WERI-Rb-1 (cell line): ENCODE data around the gene CAPN11.
A peak's percentile ranks its signal among the peaks of the same experiment; 100 is the strongest.

ENCODE experiments used
- DNase-seq: peaks from one replicate; pipeline ENCODE4 v3.0.0-alpha.2; 2020
- H3K27ac ChIP-seq: fragments of 250-450 bp; sonication (Bioruptor Pico); 2 replicates; pipeline ENCODE4 v1.5.1; 2020; ENCODE audit warnings: mild to moderate bottlenecking, moderate library complexity
- H3K27me3 ChIP-seq: fragments of 250-450 bp; sonication (Bioruptor Pico); 2 replicates; pipeline ENCODE4 v1.5.1; 2021; ENCODE audit warnings: mild to moderate bottlenecking, low read depth, moderate library complexity; ENCODE audit not compliant: insufficient read depth, severe bottlenecking
- H3K36me3 ChIP-seq: fragments of 250-450 bp; sonication (Bioruptor Pico); 2 replicates; pipeline ENCODE4 v1.5.1; 2020; ENCODE audit warnings: mild to moderate bottlenecking, moderate library complexity
- H3K4me3 ChIP-seq: 2 replicates; pipeline ENCODE4 v1.5.1; 2011; ENCODE audit warnings: low read depth, mild to moderate bottlenecking, control low read depth, low read length
- H3K9me3 ChIP-seq: fragments of 250-450 bp; sonication (Bioruptor Pico); 2 replicates; pipeline ENCODE4 v1.5.1; 2021; ENCODE audit warnings: mild to moderate bottlenecking, moderate library complexity; ENCODE audit not compliant: severe bottlenecking
- CTCF ChIP-seq: IDR thresholded peaks from 2 replicates; pipeline ENCODE4 v1.5.1; 2011; ENCODE audit warnings: low read depth, mild to moderate bottlenecking, control low read depth, inconsistent platforms, low read length

Gene CAPN11

DNA sequence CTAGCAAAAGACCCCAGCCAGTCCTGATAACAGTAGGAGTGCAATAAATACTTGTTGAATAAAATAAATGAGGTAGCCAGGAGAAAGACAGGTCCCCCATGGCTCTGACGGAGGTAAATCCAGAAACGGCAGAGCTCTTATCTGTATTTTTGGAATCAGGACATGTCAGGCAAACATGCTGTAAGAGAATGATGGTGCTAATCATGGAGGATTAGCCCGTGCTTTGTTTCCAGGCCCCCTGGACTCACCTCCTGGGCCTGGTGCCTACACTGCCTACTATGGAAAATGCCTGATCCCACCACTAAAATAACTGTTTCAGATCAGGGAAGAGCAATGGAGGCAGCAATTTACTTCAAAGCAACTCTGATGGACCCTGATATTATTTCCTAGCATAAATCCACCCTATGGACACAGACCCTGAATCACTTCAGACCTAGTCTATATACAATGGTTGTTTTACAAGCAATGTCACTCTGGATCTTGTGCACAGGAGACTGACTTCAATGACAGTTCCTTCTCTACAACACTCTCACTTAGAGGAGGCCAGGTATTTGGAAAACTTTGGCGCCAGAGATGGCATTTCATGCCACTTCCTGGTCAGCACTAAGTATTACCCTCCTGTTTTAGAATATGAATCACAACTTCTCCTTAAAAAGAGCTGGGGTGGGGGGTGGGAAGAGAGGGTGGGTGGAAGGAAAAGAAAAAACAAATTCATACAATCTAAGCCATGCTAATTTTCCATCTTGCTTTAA, 37.8 kb upstream of the CAPN11 start:
- no peak for TF ChIP-seq CTCF
- Histone ChIP-seq H3K9me3 (no peaks in the 10 kb centered on the region), H3K27me3 (no peaks in the 10 kb centered on the region), H3K4me3 (no peak overlapping the region), H3K36me3 (peaks cover 67% of the 10 kb centered on the region), H3K27ac (peak overlapping the region; percentile 1; the same call in 1 of the 2 replicates)
- DNase-seq, result peak; percentile 50

GRCh38 chr6:44122801-44123200, 35.8 kb upstream of the CAPN11 start:
- no peak for DNase-seq
- peaks cover 63% of the 10 kb centered on the region for H3K36me3 ChIP-seq
- H3K27me3 ChIP-seq, result no peaks in the 10 kb centered on the region
- no peaks in the 10 kb centered on the region for H3K9me3 ChIP-seq
- no peak overlapping the region for H3K27ac ChIP-seq
- TF ChIP-seq CTCF, result no peak
- H3K4me3 ChIP-seq, result no peak overlapping the region

DNA sequence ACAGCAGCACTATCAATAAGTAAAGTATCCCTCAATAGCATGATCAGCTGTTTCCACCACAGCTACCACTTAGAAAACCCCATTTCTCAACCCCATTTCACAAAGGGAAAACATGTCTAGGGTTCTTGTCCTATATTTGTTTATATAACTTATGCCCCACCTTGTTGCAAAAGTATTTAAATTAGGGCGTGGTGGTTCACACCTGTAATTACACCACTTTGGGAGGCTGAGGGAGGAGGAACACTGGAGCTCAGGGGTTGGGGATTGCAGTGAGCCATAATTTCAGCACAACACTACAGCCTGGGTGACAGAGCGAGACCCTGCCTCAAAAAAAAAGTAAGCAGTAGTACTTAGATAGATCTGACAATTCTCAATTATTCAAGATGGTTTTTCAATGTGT, 35.1 kb upstream of the CAPN11 start:
- no peak for DNase-seq
- H3K9me3 ChIP-seq, result no peaks in the 10 kb centered on the region
- H3K4me3 ChIP-seq, result no peak overlapping the region
- no peak for TF ChIP-seq CTCF
- H3K36me3 ChIP-seq, result peaks cover 55% of the 10 kb centered on the region
- no peak overlapping the region for H3K27ac ChIP-seq
- H3K27me3 ChIP-seq, result no peaks in the 10 kb centered on the region

GRCh38 chr6:44126320-44127149, 32.1 kb upstream of the CAPN11 start:
- Histone ChIP-seq H3K27me3 (no peaks in the 10 kb centered on the region), H3K36me3 (peaks cover 40% of the 10 kb centered on the region), H3K4me3 (peak overlapping the region; percentile 57), H3K9me3 (no peaks in the 10 kb centered on the region), H3K27ac (peak overlapping the region; percentile 94)
- peak; percentile 77 for DNase-seq
- TF ChIP-seq CTCF, result no peak

DNA sequence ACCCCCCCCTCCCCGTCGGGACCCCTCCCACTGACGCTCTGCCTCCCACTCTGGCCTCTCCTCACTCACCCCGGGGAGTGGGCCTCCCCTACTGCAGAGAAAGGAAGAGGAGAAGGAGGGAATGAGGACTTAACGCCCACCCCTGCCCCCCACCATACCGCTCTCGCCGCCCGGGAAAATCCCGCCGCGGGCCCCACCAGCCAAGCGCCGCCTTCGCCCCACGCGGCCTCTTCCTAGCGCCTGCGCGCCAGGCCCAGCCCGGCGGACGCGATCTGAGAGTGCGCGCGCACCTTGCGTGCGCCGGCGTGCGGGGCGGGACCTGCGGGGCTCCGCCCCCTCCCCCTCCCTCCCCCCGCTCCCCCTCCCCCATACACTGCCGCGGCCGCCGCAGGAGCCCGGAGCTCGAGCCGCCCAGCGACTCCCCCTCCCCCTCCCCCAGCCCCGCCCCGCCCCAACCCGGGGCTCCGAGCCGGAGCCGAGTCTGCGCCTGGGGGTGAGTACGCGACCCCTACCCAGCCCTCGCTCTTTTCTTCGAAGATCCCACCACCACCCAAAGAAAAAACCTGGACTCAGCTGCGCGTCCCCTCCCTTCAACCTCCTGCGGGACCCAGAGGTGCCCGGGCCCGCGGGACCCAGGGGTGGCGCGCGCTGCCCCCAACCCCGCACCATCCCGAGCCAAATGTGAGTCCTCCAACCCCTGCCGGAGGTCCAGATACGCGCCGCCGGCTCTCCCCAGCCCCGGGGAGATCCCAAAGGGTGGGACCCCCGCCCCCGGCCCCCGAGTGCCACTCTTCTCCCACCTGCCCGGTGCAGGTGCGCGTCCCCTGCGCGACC, 31.2 kb upstream of the CAPN11 start, which contains the start of the genes MRPL14 and TMEM63B:
Gene MRPL14 (minus strand): TSS at position 267 of the 834 bp plus-strand sequence. CDS start 10,841 bp downstream, outside the sequence.
Gene TMEM63B (plus strand): TSS at position 369 of the 834 bp plus-strand sequence. CDS start 7,031 bp downstream, outside the sequence.
- H3K27me3 ChIP-seq, result no peaks in the 10 kb centered on the region
- peaks cover 40% of the 10 kb centered on the region for H3K36me3 ChIP-seq
- H3K4me3 ChIP-seq, result peak within 1 kb of the TSS; percentile 85
- H3K9me3 ChIP-seq, result no peaks in the 10 kb centered on the region
- no peak for TF ChIP-seq CTCF
- H3K27ac ChIP-seq, result peak within 1 kb of the TSS; percentile 94
- peak; percentile 94 for DNase-seq
